ENCODE data around the gene COG4.

DNA sequence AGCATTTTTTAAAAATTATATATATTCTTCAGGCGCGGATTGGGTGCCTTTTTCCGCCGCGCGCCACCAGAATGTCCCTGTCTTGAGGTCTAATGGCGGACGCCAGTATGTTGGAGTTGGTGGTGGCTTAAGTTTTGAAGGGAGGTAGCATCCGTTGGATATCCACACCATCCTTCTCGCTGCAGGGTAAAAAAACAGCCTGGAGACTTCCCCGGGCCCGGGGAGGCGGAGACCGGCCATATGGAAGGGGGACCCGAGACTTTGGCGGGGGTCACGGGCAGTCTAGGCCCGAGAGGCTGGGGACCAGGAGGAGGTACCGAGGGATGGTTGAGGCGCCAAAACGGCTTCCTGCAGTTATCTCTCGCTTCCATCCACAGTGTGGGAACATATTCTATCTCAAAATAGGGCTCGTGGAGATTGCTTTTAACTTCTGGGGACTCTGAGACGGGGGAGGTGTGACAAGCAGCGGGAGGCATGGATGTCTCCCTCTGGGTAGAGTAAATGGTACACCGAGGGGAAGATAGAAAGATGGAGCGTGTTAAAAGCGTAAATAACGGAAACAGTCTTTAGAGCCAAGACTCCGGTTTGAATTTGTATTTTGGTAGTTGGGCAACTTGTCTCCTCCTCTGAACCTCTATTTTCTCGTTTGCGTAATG, 517 bp upstream of the COG4 start, which contains the start of gene SF3B3:
- TF ChIP-seq, protein P1, sequence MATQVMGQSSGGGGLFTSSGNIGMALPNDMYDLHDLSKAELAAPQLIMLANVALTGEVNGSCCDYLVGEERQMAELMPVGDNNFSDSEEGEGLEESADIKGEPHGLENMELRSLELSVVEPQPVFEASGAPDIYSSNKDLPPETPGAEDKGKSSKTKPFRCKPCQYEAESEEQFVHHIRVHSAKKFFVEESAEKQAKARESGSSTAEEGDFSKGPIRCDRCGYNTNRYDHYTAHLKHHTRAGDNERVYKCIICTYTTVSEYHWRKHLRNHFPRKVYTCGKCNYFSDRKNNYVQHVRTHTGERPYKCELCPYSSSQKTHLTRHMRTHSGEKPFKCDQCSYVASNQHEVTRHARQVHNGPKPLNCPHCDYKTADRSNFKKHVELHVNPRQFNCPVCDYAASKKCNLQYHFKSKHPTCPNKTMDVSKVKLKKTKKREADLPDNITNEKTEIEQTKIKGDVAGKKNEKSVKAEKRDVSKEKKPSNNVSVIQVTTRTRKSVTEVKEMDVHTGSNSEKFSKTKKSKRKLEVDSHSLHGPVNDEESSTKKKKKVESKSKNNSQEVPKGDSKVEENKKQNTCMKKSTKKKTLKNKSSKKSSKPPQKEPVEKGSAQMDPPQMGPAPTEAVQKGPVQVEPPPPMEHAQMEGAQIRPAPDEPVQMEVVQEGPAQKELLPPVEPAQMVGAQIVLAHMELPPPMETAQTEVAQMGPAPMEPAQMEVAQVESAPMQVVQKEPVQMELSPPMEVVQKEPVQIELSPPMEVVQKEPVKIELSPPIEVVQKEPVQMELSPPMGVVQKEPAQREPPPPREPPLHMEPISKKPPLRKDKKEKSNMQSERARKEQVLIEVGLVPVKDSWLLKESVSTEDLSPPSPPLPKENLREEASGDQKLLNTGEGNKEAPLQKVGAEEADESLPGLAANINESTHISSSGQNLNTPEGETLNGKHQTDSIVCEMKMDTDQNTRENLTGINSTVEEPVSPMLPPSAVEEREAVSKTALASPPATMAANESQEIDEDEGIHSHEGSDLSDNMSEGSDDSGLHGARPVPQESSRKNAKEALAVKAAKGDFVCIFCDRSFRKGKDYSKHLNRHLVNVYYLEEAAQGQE (tag by site-specific recombination; IDR thresholded peaks at IDR 0.05): no peak; the same call in 1 of the 2 replicates
- TF ChIP-seq YY1 (tag by site-specific recombination; IDR thresholded peaks at IDR 0.05): peak; percentile 87
- TF ChIP-seq, protein P2, sequence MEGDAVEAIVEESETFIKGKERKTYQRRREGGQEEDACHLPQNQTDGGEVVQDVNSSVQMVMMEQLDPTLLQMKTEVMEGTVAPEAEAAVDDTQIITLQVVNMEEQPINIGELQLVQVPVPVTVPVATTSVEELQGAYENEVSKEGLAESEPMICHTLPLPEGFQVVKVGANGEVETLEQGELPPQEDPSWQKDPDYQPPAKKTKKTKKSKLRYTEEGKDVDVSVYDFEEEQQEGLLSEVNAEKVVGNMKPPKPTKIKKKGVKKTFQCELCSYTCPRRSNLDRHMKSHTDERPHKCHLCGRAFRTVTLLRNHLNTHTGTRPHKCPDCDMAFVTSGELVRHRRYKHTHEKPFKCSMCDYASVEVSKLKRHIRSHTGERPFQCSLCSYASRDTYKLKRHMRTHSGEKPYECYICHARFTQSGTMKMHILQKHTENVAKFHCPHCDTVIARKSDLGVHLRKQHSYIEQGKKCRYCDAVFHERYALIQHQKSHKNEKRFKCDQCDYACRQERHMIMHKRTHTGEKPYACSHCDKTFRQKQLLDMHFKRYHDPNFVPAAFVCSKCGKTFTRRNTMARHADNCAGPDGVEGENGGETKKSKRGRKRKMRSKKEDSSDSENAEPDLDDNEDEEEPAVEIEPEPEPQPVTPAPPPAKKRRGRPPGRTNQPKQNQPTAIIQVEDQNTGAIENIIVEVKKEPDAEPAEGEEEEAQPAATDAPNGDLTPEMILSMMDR (tag by site-specific recombination; IDR thresholded peaks at IDR 0.05): no peak
